Left forelimb (tissue), 1 donor: ENCODE data around the gene ZNF726.
"Not testable (repeated sequence)": the region's sequence is repeated elsewhere in the genome, so short reads cannot be mapped to it uniquely, and the experiment has no call there.

Experiments used
- DNase-seq: peaks from one replicate; pipeline ENCODE4 v3.0.0-alpha.2; 2018; ENCODE audit warnings: low spot score

ZNF726 gene

DNA sequence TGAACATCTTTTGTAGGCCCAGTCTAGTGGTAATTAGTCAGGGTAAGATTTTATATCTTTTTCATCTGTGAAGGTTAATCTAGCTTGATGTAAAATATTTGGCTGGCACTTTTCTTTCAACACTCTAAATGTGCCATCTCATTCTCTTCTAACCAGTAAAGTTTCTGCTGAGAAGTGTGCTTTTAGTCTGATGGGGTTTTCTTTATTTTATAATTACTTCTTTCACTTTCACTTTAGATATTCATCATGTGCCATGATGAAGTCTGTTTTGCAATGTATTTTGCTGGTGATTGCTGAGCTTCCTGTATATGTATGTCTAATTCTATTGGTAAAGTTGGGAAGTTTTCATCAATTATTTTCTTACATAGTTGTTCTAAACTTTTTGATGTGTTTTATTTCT is 31.9 kb downstream of the ZNF726 start:
- no peak for DNase-seq

DNA sequence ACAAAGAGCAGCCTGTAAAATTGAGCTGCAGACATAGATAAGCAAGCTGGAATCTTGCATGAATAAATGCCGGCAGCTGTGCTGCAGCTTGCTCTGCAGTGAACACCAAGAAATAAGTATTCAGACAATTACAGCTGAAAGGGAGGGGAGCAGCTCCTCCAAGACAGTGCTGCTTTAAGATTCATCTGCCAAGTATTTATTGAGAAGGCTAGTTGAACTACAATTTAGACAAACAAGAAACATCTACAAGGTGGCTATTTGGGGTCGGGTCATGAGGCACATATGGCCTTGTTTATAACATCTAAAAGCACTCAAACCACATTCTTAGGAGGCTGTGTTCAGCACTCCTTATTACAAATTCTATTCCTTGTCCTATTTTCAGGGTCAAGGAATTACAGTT is 34.9 kb downstream of the ZNF726 start:
- DNase-seq, result no peak

DNA sequence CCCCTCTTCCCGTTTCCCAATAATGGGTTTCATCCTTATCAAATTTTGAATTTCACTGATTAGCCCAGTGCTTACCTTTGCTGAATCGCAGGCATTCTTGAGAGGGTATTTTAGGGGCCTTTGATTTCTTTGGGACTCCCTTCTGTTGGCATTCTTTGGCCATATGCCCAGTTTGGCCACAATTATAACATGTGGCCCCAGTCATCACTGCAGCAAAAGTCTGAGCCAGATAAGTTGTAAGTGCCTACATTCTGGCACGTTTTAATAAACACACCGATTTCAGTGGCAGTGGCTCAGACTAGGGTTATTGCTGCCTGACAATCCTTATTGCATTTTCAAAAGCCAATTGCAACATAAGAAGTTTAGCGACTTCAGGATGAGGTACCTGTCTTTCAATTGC is 41.4 kb downstream of the ZNF726 start:
- DNase-seq, result no peak

DNA sequence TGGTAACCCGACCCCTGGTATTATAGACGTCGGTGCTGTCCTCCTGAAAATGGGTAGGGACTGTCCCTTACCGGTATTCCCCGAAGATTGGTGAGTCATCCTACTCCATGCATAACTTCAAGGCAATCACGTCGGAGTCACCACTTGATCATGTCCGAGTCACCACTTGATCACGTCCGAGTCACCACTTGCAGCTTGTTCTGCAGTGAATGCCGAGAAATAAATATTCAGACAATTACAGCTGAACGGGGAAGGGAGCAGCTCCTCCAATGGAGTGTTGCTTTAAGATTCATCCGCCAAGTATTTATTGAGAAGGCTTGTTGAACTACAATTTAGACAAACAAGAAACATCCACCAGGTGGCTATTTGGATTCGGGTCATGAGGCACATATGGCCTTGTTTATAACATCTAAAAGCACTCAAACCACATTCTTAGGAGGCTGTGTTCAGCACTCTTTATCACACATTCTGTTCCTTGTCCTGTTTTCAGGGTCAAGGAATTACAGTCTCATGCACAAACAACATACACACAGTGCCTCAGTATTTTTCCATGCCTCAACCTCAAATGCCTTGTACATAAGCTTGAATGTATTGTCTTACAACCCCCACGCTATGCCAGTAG is 43.1 kb downstream of the ZNF726 start:
- no peak for DNase-seq

DNA sequence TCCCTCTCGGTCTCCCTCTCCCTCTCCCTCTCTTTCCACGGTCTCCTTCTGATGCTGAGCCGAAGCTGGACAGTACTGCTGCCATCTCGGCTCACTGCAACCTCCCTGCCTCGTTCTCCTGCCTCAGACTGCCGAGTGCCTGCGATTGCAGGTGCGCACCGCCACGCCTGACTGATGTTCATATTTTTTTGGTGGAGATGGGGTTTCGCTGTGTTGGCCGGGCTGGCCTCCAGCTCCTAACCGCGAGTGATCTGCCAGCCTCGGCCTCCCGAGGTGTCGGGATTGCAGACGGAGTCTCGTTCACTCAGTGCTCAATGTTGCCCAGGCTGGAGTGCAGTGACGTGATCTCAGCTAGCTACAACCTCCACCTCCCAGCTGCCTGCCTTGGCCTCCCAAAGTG is 48.7 kb downstream of the ZNF726 start:
- not testable (repeated sequence) for DNase-seq

DNA sequence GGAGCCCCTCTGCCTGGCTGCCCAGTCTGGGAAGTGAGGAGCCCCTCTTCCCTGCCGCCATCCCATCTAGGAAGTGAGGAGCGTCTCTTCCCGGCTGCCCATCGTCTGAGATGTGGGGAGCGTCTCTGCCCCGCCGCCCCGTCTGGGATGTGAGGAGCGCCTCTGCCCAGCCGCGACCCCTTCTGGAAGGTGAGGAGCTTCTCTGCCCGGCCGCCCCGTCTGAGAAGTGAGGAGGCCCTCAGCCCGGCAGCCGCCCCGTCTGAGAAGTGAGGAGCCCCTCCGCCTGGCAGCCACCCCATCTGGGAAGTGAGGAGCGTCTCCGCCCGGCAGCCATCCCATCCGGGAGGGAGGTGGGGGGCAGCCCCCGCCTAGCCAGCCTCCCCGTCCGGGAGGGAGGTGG is 49.2 kb downstream of the ZNF726 start:
- DNase-seq, result not testable (repeated sequence)

DNA sequence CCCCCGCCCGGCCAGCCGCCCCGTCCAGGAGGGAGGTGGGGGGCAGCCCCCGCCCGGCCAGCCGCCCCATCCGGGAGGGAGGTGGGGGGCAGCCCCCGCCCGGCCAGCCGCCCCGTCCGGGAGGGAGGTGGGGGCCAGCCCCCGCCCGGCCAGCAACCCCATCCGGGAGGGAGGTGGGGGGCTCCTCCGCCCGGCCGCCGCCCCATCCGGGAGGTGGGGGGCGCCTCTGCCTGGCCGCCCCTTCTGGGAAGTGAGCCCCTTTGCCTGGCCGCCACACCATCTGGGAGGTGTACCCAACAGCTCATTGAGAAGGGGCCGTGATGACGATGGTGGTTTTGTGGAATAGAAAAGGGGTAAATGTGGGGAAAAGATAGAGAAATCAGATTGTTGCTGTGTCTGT is 49.6 kb downstream of the ZNF726 start:
- DNase-seq, result not testable (repeated sequence)

DNA sequence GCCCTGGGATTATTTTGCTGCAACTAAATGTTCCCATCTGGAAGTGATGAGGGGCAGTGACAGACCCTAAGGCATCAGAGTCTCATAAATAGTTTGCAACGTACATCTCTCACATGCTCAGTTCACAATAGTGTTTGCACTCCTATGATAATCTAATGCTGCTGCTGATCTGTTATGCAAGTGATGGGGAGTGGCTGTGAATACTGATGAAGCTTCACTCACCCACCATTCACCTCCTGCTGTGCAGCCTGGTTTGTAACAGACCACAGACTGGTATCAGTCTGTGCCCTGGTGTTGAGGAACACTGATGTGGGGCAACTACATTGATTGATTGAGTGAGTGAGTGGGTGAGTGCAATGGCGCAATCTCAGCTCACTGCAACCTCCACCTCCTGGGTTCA is 54.9 kb downstream of the ZNF726 start:
- DNase-seq, result no peak

DNA sequence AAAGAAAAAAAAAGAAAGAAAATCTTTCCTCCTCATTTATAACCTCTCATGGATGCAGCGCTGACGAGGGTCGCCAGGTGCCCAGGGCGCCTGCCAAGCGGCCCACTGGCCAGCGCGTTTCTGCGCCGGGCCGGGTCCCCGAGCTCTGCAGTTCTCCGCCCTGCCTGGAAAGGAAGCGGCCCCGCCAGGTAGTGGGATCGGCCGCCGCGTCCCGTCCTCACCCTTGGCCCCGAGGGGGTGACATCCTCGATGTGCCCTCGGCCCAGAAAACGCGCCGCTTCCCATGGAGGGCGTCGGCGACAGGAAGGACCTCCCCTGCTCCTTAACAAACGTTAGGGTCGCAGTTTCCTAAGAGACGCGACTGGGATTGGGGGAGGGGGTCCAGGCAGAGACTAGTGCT is 56.9 kb downstream of the ZNF726 start:
- DNase-seq, result no peak

DNA sequence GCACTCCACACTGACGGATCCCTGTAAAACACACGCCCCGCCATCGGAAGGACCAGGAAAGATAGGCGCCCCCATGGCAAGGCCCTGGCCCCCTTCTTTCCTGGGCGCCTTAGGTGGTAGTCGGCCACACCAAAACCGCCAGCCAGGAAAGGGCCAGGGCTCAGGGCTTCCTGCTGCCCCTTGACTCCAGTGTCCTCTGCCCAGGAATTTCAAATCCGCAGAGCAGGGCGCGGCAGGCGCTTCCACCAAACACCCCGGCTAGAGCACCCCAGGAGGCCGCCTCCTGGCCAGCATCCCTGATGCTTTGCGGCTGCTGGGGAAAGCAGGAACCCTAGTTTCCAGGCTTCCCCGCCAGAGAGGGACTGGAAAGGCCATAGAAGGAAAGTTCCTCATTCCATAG is 57.5 kb downstream of the ZNF726 start:
- DNase-seq, result no peak

DNA sequence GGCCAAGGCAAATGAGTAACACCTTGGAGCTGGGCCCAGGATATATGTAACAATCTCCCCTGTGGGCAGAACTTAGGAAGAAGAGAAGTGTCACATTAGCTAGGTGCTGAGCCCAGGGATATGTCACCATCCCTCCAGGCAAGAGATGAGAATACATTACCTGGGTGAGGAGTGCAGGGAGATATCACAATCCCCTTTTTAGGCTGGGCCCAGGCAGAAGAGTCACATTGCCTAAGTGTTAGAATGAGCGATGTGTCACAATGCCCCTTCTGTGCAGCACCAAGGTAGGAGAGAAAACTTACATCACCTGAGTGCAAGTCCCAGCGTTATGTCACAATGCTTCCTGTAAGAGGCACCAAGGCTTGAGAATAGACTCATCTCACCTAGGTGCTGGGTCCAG is 60.3 kb downstream of the ZNF726 start:
- no peak for DNase-seq

DNA sequence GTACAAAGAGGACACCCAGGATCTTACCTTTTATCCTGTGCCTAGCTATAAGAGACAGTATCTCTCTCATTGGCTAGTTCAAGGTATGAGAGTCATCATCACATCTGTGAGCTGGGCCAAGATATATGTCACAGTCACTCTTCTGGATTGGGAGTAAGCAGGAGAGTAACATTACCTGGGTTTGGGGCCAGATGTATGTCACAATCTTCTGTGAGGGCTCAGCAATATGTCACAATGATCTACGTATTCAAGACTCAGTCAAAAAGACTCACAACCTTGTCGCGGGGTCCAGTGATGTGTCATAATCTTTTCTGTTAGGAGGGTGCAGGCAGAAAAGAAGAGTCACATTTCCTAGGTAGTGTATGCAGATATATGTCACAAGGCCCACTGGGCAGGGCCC is 61.9 kb downstream of the ZNF726 start:
- DNase-seq, result not testable (repeated sequence)

DNA sequence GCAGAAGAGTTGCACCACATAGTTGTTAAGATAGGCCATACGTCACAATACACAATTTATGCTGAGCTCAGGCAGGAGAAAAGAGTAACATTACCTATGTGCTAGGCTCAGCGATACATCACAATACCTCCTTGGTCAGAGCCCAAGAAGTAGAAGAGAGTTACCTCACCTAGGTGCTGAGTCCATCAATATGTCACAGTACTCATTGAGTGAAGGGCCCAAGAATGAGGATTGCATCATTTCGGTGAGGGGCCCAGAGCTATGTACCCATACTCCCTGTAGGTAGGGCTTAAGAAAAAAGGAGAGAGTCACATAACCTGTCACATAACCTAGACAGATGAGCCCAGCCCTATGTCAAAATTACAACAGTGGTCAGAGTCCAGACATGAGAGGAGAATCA is 62.6 kb downstream of the ZNF726 start:
- DNase-seq, result not testable (repeated sequence)

DNA sequence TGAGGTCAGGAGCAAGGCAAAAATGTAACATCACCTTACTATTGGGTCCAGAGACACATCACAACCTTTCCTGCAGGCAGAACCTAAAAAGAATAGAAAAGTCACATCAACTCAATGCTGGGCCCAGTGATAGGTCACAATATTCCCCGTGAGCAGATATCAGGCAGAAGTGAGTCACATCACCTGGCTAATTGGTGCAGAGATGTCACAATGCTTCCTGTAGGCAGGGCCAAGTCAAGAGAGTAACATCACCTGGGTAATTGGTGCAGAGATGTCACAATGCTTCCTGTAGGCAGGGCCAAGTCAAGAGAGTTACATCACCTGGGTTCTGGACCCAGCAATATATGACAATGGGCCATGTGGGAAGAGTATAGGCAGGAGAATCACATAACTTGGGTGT is 63.4 kb downstream of the ZNF726 start:
- no peak for DNase-seq

DNA sequence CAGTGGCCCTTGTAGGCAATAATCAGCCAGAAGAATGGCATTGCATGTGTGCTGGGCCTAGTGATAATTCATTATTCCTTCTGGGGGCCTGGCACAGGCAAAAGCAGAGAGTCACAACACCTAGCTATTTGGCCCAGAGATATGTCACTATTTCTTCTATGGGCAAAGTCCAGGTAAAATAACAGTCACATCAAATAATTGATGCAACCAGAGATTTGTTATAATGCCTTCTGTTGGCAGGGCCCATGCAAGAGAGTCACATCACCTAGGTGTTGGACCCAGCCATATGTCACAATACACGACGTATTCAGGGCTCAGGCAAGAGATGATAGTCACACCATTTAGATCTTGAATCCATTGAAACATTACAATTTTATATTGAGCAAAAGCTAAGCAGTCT is 66.1 kb downstream of the ZNF726 start:
- DNase-seq, result no peak

DNA sequence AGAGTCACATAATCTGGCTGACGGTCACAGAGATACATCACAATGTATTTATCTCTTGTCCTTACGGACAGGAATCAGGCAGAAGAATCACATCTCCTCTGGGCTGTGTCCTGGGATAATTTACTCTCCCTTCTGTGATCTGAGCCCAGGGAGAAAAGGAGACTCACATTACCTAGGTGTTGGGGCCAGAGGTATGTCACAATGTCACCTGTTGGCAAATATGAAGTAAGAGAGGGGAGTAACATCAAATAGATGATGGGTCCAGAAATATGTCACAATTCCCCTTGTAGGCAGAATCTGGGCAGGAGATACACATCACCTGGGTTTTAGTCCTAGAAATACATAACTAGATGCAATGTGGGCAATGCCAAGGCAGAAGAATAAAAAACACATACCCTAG is 67.2 kb downstream of the ZNF726 start:
- no peak for DNase-seq

DNA sequence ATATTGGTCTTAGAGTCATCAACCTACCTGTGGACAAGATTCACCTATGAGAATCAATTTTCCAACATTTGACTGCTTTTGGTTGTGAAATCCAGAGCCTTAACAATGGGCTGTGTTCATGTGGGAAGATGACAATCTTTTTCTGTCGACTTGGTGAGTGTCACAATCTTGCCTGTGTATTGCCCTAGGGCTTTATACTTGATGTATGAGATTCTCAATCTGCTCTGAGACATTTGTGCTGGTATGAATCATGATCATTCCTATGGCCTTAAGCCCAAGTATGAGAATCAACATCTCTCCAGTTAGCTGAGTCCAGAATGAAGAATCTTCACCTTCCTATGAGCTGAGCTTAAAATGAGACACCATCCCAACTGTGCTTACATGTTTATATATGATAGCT is 68.7 kb downstream of the ZNF726 start:
- no peak for DNase-seq
